Left renal pelvis (tissue), 4 donors: ENCODE measurements around the gene CALM1. TPM values are rescaled to one million over a fixed set of nuclear protein-coding genes. Genes with fewer than 3 reads are reported as not detected.

Experiments used
- polyA plus RNA-seq, 4 donors: library from polyadenylated mRNA; unstranded; fragments of 120-200 nt; gene quantifications; one replicate each; pipeline ENCODE4 v1.2.1, GENCODE V29; 2013; ENCODE audit not compliant: insufficient read length in 4 of 4

CALM1 gene
- polyA plus RNA-seq, 4 donors = 259 to 388 (median 343) TPM

Other genes starting within 250 kb of the CALM1 start
- 100 to 1,000 TPM; 112 to 138 (median 123) TPM for gene PSMC1, start 140.5 kb upstream of the CALM1 start, polyA plus RNA-seq
- 10 to 100 TPM; 14.3 to 25.6 (median 19.8) TPM for gene NRDE2, start 65.1 kb upstream of the CALM1 start, polyA plus RNA-seq